ENCODE data around the gene AMN.
"Not testable (repeated sequence)": the region's sequence is repeated elsewhere in the genome, so short reads cannot be mapped to it uniquely, and the experiment has no call there.

AMN gene

DNA sequence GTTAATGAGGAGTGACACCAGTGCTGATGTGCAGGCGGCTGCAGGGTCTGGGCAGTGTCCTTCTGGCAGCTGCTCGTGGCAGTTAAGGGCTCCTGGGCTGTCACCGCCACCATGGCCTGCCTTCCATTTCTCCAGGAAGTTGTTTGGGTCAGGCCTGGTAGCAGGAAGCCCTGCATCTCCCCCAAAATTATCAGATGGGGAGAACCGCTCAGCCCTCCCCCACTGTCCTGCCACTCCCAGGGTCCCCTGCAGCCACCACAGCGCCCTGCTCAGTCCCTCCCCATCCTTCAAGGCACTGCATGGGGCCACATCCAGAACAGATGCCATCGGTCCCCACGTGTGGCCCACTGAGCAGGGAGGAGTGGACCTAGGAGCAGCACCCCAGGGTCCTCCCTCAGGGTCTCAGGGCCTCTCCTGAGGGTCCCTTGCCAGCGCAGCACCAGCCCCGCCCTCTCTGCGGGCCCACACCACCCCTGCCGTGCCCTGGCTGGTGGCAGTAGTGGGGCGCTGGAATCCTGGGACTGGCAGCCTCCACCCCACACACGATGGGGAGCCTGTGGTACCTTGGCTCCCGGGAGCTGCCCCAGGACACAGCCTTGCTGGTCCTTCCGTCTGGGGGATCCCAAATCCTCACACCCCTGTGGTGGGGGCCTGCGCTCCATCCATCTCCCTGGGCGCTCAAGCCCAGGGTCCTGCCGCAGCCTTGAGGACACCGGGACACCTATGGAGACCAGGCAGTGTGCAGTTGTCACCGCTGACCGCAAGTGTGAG is 10.3 kb upstream of the AMN start:
- DNase-seq (ENCODE audit: low read depth in 2 of 2) = no peak

DNA sequence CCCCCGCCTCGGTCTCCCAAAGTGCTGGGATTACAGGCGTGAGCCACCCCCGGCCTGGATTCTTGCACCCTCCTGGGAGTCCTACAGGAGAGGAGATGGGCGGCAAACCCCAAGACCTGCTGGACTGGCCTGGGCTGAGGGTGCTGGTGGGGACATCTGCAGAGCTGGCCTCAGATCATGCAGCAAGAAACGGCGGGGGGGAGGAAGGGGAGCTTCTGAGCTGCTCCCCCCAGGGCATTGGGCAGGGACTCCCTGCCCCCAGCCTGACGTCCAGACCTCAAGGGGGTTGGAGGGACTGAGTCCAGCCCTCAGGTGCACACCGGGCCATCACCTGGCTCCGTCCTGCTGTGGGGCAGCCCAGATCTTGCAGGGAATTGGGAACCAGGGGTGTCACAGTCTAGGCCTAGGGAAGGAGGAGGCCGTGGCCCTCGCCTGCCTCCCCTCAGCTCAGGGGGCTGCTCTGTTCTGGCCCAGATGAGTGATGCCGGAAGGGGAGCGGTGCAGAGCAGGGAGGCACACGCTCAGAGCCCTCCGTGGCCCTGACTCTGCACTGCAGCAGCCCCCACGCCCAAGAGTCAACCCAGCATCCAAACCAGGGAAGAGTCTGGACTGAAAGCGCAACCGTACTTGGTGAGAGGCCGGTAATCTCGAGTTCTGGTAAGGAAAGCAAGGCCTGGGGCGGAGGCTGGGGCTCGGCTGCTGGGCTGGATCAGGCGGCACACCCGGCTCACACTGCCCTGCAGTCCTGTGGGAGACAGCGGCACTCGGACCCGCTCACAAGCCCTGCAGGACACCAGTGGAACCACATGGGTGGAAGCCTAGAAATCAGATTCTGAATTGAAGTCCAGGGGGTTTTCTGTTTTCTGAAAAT is 8.9 kb upstream of the AMN start:
- no peak for DNase-seq (ENCODE audit: low read depth in 2 of 2)

DNA sequence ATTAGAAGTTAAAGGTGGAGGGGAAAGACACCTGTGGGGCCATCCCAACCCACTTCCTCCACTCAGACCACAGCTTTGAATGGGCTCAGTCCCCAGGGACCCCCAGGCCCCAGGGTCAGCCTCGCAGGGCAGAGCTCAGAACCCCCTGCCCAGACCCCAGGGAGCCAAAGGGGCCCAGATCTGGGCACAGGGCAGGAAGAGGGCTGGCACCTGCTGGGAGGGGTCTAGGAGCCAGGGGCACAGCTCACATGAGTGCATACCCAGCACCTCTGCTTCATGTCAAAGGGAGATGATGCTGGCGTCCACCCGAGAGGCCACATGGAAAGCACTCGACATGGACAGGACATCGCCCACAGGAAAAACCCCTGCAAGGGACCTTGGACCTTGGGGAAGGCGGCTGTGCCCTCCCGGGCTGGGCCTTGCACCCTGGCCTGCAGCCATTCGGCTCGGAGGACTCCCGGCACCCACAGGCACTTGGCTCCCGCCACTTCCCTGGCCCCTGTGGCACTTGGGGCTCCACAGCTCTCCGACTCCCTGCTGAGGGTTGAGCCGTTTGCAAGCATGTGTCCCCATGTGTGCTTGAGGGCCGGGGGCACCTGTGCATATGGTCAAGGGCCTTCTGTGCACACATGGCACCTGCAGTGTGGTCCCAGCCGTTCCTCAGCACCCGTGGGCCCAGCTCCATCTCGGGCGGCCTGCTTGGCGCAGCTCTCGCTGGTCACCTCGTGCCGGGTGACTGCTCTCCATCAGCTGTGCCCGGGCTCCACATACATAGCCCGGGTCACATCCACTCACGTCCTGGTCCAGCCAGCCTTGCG is 7.8 kb upstream of the AMN start:
- DNase-seq (ENCODE audit: low read depth in 2 of 2) = no peak

DNA sequence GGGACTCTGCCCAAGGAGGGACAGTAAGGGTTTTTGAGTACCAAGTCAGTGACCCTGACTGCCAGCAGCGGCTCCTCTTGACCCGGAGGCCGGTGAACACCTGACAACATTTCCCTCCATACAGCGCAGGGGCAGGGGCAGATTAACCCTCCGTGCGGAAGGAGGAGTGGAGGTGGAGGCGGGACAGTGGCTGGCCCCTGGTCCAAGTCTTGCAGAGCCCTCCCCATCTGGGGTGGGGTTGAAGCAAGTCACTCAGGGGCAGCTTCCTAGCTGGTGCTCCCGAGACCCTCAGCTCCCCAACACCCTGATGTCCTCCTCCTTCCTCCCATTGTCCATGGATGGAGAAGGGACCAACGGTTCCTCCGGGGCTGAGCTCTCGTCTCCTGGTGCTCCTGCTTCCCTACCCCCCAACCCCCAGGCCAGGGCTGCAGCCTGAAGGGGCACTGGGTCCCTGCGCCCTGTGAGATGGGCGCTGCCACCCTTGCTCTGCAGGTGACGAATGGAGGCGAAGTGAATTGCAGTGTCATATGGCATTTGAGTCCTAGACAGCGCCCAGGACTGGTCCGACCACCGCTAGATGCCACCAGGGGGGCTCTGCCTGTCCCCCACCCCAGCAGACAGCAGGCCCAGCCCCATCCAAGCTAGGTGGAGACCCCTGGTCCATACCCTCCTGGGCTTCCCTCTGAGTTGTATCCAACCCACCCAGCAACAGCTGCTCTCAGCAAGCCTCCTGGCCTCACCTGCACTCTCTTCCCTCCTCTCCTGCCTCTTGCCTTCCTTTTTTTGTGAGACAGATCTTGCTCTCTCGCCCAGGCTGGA is 7.0 kb upstream of the AMN start:
- no peak for DNase-seq (ENCODE audit: low read depth in 2 of 2)

DNA sequence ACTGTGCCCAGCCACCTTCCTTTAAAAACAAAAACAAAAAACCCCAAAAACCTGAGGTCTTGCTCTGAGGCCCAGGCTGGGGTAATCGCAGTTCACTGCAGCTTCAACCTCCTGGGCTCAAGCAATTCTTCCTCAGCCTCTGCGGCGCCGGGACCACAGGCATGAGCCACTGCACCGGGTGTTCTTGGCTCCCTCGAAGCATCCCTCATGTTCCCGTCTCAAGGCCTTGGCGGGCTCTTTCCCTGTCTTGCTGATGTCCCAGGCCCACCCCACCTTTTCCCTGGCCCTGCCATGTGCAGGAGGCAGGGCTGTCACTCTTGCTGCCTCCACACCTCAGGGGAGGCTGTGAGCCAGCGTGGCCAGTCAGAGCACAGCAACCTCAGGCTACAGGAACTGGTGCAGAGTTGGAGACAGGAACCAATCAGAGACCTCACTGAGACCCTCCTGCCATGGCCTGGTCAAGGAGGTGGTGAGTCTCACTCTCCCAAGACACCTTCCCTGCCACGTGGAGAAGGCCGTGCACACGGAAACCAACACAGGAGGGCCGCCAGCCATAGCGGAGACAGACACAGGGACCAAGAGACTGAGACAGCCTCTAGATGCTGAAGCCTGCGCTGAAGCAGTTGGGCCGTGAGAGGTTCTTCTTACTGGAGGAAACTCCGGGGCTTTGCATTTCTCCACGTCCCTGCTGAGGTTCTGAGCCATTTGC is 6.0 kb upstream of the AMN start:
- no peak for DNase-seq (ENCODE audit: low read depth in 2 of 2)

DNA sequence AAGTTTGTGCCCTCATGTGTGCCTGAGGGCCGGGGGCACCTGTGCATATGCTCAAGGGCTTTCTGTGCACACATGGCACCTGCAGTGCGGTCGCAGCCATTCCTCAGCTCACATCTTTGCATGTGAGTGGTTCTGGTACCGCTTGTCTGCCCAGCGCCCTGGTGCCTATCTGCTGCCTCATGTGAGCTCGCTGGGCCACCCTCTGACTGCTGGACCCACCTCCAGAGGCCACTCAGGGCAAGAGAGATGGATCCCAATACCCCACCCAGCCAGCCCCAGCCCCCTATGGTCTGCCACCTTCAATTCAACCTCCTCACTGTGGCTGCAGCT is 5.4 kb upstream of the AMN start:
- DNase-seq (ENCODE audit: low read depth in 2 of 2) = no peak

DNA sequence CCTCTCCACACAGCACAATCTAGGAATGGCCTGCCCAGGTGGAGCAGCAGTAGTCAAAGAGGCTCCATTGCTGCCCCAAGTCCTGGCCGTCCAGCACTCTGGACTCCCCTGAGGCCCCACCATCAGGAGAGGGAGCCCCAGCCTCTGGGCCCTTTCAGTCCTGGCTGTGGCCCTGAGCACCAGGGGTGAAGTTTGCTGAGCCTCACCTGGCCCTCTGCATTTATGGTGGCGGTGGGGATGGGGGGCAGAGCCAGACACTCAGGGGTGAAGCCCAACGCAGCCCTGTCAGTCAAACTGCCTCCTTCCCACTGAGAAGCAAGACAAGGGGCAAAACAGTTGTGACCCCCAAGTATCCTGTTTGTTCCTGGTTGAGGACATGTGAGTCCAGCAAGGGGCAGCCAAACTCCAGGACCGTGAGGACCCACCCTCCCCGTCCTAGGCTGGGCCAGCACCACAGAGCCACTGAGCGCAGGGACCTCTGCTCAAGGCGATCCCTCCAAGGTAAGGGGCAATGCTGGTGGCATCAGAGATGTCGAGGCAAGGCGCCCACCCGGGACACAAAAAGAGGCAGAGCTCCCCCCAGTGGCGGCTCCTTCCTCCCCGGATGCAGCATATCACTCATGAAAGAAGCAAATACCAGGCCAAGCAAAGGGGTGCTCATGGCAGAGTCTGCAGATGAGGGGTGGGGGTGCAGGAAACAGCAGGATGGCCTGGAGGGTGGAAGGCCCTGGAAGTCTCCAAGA is 4.8 kb upstream of the AMN start:
- DNase-seq (ENCODE audit: low read depth in 2 of 2) = peak; percentile 12 to 35

DNA sequence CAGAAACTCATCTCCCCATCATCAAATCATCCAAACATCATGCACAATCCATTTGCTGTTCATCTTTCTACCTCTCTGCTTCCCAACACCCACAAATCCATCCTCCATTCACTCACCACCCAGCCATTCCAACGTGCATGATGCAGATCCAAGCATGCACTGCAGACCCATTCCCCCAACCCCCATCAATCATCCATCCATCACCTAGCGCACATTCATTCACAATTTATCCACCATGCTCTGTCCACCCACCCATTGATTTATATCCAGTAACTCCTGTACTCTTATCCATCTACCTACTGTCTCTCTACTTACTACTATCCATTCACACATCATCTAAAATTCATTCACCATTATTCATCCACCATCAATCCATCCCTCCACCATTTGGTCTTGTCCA is 4.0 kb upstream of the AMN start:
- DNase-seq (ENCODE audit: low read depth in 2 of 2) = no peak

DNA sequence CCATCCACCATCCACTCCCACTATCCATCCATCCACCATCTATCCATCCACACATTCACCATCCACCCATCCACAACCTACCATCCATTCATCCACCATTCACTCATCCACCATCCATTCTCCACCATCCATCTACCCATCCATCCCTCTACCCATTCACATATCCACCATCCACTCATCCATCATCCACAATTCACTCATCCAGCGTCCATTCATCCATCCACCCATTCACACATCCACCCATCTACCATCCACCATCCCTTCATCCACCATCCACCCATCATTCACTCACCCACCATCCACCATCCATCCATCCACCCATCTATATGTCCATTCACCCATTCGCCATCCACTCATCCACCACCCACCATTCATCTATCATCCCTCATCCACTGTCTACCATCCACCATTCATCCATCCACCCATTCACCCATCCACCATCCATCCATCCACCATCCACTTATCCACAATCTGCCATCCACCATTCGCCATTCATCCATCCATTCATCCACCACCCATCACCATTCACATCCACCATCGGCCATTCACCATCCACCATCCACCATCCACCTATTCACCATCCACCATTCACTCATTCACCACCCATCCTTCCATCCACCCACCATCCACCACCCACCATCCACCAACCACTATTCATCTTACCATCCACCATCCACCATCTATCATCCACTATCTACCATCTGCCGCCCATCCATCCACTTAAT is 2.0 kb upstream of the AMN start:
- DNase-seq (ENCODE audit: low read depth in 2 of 2) = no peak

DNA sequence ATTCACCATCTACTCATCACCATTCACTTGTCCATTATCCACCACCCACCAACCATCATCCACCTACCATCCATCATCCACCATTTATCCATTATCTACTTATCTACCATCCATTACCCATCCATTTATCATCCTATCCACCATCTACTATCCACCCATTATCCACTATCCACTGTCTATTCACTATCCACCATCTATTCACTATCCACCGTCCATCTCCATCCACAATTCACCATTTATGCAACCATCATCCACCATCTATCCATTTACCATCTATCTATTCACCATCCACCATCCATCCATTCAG is 1.5 kb upstream of the AMN start:
- no peak for DNase-seq (ENCODE audit: low read depth in 2 of 2)

DNA sequence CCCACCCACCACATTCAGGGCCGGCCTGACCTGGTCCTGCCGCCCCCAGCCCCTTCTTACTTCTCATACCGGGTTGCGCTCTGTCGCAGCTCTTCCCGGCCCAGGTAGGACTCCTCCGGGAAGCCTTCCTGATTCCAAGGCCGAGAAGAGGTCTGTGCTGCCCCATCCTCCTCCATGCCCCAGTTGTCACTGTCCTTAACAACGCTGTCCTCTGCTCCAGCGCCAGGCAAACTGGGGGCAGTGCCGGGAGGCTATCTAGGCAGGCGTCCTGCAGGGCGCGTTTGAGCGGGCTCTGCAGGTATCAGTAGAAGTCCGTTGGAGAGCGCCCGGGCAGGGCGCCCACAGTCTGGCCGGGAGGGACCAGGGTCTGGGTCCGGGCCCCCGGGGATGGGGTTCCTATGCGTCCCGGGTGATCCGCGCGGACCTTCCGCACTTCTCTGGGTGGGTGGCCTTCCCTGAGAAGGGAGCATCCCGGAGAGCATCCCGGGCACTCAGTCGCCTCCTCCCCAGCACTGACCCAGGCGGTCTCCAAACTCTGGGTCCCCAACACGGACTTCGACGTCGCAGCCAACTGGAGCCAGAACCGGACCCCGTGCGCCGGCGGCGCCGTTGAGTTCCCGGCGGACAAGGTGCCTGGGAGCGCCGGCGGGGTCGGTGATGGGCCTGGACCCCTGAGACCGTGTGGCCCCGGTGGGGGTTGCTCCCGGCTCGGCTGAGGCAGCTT is 900 bp downstream of the AMN start:
- DNase-seq (ENCODE audit: low read depth in 2 of 2) = no peak

DNA sequence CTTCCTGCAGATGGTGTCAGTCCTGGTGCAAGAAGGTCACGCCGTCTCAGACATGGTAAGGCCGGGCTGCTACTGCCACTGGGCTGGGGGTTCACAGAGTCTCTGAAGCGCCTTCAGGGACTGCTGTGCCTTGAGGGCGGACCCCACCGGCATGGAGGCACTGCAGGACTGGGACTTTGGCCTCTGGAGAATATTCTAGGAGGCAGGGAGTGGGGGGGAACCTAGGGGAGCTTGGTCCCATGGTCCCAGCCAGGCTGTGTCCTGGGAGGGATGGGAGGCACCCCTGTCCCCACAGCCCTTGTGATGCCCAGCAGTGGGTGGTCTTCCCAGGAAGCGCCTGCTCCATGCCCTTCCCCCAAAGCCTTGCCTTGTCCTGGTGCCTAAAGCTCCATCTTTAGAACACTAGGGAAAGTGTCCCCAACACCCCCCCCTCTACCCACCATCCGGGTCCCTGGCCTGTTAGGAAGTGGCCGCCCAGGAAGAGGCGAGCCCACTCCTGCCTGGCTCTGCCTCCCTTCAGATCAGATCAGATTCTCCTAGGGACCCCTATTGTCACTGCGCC is 1.5 kb downstream of the AMN start:
- DNase-seq (ENCODE audit: low read depth in 2 of 2) = no peak

DNA sequence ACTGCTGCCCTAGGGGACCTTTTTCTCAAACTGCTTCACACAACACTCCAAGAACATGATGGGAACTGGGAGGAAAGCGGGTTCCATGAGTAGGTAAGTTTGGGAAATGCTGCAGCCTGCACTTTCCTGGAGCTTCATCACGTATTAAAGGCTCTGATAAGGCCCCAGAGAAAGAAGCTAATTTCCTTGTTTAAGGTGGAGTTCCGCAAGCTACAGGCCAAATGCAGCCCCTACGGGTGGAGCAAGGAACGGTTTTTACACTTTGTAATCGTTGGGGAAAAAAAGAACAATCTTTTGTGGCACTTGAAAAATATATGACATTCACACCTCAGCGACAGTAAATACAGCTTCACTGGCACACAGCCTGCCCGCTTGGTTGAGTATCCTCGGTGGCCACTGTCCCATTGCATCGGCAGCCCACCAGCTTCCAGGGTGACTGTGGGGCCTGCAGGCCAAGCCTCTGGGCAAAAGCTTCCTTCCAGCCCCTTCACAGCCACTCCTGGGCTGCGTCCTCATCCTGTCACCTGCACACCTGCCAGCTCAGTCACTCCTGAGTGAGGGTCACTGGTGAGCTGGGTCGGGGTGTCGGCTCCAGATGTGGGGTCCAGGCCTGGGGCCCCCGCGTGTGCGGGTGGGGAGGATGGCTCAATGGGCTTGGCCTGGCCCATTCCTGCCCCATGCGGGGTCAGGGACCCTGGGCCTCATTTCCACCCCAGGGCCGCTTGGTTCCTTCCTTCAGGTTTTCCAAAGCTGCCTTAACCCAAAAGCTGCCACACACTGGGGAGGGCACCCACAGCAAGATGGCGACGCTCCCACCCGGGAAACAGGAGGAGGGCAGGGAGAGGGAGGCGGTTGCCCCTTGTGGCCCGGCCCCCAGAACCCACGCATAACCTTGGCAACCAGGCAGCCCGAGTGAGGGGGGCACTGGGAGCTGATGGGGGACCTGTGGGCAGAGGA is 2.4 kb downstream of the AMN start:
- no peak for DNase-seq (ENCODE audit: low read depth in 2 of 2)

DNA sequence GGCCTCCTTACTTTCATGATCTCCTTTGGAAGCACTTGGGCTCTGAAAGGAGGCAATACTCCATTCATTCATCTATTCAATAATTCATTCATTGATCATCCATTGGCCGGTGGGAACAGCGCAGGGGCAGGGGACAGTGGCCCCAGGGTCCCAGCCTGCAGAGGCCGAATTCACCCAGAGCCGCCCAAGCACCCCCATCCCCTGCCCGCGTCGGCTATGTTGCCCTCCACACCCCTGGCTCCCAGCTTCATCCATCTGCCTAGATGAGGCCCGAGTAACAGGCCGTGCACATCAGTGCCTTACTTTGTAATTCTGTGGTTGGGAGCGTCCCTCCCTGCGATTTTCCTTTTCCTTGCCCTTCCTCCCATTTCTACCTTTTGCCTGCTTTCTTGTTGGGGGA is 3.2 kb downstream of the AMN start:
- no peak for DNase-seq (ENCODE audit: low read depth in 2 of 2)

DNA sequence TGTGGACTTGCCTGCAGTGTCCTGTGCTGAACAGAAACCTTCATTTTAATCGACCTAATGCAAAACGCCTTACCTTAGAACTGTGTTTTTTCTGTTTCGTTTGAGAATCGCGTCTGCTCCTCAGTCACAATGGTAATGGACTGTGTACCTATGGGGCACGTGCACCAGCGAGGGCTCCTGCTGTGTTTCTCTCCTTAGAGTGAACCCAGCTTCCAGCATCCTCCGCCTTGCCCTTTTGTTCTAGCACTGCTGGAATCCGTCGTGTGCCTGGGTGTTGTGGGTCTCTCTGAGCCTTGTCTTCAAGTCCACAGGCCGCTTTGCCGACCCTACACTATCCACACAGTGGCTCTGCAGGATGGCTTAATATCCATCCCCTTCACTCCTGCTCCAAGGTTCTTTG is 3.6 kb downstream of the AMN start:
- no peak for DNase-seq (ENCODE audit: low read depth in 2 of 2)

DNA sequence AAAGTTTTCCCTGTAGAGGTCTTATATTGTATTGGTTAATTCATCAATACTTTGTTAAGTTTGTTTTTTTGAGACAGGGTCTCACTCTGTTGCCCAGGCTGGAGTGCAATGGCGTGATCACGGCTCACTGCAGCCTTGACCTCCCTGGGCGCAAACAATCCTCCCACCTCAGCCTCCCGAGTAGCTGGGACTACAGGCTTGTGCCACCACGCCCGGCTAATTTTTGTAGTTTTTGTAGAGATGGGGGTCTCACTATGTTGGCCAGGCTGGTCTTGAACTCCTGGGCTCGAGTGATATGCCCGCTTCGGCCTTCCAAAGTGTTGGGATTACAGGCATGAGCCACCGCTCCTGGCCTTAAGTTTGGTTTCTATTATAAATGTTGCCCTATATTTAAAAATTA is 4.4 kb downstream of the AMN start:
- DNase-seq (ENCODE audit: low read depth in 2 of 2) = not testable (repeated sequence)

DNA sequence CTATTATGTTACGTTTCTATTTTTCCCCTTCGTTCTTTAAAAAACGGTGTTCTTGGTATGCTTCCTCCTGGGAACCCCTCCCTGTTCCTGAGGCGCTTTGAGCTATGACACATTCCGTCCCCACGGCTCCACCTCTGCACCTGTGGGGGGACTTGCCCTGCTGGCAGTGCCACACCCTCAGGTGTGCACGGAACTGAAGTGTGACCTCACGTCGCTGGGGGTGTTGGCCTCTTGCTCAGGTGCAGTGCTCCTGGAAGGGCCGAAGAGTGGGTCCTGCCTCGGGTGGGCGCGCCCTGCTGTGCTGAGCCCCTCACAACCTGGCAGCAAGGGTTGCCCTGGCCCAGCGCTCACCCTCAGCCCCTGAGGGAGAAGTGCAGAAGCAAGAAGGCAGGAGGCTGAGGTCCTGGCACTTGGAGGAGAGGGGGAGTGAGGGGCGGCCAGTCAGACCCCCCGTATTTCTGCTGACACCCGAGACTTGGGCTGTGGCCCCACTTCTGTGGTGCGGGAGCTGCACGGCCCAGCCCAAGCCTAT is 4.9 kb downstream of the AMN start:
- no peak for DNase-seq (ENCODE audit: low read depth in 2 of 2)

Data from stimulated activated CD8-positive, alpha-beta memory T cell treated with anti-CD3 and anti-CD28 coated beads, Interleukin-7, amount 100 ng/mL, for 1 hour (primary cell).